OCI-LY3 (cell line): ENCODE data around the gene KCNC2.

Experiments used
- CTCF ChIP-seq: fragments of 200-600, 300-600 bp; sonication (generic); IDR thresholded peaks from 2 replicates; pipeline ENCODE4 v1.5.1; 2014; ENCODE audit warnings: antibody characterized with exemption, low read length, low read depth
- EZH2phosphoT487 ChIP-seq: fragments of 200-600 bp; shearing (Covaris generic); IDR thresholded peaks from 2 replicates; pipeline ENCODE4 v1.6.1; 2018; ENCODE audit warnings: antibody characterized with exemption, mixed run types, low read depth

- TF ChIP-seq CTCF (no peak), EZH2phosphoT487 (no peak)
Measured at GRCh38 chr12:74999474-74999873, 210.2 kb downstream of the KCNC2 start.
